ENCODE data around the gene MS4A6A.
"Not testable (repeated sequence)": the region's sequence is repeated elsewhere in the genome, so short reads cannot be mapped to it uniquely, and the experiment has no call there.

Gene MS4A6A

DNA sequence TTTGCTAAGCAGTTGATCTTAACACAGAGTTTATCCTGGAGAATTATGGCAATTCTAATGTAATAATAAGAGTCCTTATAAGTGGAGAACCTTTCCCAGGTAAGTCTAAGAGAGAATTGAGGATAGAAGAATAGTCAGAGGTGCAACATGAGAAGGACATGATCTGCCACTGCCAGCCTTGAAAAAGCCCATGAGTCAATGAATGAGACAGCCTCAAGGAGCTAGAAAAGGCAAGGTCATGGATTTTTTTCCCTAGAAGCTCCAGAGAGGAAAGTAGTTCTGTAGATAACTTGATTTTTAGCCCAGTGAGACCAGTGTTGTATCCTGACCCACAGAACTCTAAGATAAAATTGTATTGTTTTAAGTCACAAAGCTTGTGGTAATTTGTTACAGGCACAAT is 16.9 kb downstream of the MS4A6A start:
- DNase-seq (ENCODE audit: insufficient read length, low spot score) (no peak), FAIRE-seq (no peak)
- no peak for TF ChIP-seq POLR2A (IDR thresholded peaks at IDR 0.05; ENCODE audit: low read depth, low read length)

DNA sequence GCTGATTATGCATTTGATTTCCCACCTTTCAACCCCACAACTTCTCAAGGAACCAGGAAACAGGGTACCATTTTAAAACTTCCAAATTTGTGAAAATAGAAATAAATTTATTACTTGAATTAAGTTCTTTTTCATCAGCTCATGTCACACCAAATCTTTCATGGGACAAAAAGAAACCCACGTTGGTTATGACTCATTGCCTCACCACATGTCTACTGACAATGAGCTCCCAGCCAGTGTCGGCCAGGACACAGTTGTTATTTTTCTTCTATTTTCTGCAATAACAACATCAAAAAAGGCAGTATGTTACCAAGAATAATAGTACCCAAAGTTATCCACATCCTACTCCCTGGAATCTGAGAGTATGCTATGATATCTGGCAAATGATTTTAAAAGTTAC is 17.3 kb downstream of the MS4A6A start:
- TF ChIP-seq POLR2A (IDR thresholded peaks at IDR 0.05; ENCODE audit: low read depth, low read length), result no peak
- DNase-seq (ENCODE audit: insufficient read length, low spot score) (no peak), FAIRE-seq (no peak)

DNA sequence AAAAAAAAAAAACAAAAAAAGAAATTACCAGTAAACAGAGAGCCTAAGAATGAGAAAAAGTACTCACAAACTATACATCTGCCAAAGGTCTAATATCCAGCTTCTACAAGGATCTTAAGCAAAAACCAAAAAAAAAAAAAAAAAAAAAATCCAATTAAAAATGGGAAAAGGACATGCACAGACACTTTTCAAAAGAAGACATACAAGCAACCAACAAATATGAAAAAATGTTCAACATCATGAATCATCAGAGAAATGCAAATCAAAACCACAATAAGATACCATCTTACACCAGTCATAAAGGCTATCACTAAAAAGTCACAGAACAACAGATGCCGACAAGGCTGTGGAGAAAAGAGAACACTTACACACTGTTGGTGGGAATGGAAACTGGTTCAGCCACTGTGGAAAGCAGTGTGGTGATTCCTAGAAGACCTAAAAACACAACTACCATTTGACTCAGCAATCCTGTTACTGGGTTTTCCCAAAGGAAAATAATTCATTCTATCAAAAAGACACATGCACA is 18.3 kb downstream of the MS4A6A start:
- no peak for TF ChIP-seq POLR2A (IDR thresholded peaks at IDR 0.05; ENCODE audit: low read depth, low read length)
- FAIRE-seq (no peak), DNase-seq (ENCODE audit: insufficient read length, low spot score) (no peak)

DNA sequence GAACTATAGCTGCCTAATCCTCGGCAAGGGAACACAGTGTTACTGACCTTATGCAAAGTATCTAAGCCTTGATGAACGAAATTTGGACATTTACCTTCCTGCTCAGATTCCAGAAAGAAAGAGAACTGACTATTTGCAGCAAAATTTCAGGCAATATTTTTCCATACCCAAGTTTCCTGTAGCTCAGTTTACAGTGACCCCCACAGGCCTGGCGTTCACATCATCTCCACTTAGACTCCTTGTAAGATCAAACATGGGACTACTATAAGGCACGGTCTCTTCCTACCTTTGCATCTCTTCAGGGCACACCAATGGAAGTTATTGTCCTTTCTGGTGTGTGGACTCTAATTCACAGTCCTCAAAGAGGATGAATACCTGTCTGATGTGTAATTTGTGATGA is 21.1 kb downstream of the MS4A6A start:
- TF ChIP-seq POLR2A (IDR thresholded peaks at IDR 0.05; ENCODE audit: low read depth, low read length), result no peak
- FAIRE-seq (no peak), DNase-seq (ENCODE audit: insufficient read length, low spot score) (no peak)

DNA sequence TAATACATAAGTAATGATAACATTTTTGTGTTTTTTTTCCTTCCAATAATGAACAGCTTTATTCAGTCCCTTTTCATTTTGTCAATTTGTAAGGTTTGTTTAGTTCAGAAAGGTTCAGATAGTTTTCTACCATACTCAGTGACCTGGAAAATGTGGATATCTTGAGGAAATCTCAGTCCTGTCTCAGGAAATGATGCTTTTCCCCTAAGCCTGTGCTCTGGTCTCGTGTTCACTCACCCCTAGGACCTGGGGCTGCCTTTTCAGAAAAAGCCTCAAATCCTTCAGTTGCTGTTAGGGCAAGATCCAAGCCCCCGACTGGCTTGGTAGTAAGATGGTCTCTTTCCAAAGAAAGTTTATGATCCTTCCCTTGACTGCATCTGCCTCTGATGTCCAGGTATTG is 21.8 kb downstream of the MS4A6A start:
- no peak for FAIRE-seq

DNA sequence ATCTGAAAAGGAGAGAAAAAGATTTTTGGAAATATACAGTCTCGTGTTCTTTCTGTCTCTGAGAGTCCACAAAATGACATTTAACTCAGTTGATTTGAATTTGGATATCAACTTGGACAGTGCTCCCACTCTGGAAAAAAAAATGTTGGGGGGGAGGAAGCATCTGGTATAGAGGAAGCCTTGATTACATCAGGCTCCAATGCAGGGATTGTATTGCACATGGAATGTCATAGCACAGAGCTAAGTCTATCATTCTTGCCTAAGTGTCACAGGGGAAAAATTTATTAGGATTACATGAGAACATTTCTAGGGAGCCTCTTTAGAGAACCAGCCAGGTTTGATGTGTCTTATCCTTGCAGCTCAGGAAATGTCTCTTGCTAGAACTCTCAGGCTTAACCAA is 23.0 kb downstream of the MS4A6A start:
- DNase-seq (ENCODE audit: insufficient read length, low spot score) (no peak), FAIRE-seq (no peak)

More for the DNA sequence above, 21.8 kb downstream of the MS4A6A start:
- no peak for TF ChIP-seq POLR2A (IDR thresholded peaks at IDR 0.05; ENCODE audit: low read depth, low read length)
- no peak for DNase-seq (ENCODE audit: insufficient read length, low spot score)

DNA sequence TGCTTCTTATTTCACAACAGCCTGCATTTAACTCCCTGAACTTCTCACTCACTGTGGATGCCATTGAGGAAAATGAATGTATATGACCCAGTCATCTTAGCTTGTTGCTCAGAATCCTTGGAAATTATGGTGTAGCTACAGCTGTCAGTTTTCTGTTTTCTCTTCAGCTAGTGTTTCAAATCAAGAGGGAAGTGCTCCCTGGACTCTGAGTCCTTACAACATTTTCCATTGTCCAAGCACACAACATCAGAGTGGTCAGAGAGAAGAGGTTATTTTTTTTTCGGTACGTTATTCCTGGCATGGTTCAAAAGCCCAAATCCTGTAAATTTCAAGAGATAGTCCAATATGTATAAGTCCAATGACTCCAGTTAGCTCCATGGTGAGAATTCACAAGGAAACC is 23.6 kb downstream of the MS4A6A start:
- FAIRE-seq, result no peak

More for the DNA sequence above, 23.0 kb downstream of the MS4A6A start:
- no peak for TF ChIP-seq POLR2A (IDR thresholded peaks at IDR 0.05; ENCODE audit: low read depth, low read length)

DNA sequence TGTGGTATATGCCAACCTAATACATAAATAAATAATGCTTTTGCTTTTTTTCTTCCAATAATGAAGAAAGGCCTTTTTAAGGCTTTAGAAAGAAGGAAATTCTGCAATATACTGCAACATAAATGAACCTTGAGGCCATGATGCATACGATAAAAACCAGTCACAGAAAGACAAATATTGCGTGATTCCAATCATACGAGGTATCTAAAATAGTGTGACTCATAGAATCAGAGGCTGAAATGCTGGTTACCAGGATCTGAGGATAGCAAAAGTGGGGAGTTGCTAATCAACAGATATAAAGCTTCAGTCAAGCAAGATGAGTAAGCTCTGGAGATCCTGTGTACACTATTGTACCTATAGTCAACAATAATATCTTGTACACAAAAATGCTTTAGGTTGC is 24.2 kb downstream of the MS4A6A start:
- no peak for FAIRE-seq
- no peak for DNase-seq (ENCODE audit: insufficient read length, low spot score)
- no peak for TF ChIP-seq POLR2A (IDR thresholded peaks at IDR 0.05; ENCODE audit: low read depth, low read length)

More for the DNA sequence above, 23.6 kb downstream of the MS4A6A start:
- DNase-seq (ENCODE audit: insufficient read length, low spot score), result no peak
- no peak for TF ChIP-seq POLR2A (IDR thresholded peaks at IDR 0.05; ENCODE audit: low read depth, low read length)

DNA sequence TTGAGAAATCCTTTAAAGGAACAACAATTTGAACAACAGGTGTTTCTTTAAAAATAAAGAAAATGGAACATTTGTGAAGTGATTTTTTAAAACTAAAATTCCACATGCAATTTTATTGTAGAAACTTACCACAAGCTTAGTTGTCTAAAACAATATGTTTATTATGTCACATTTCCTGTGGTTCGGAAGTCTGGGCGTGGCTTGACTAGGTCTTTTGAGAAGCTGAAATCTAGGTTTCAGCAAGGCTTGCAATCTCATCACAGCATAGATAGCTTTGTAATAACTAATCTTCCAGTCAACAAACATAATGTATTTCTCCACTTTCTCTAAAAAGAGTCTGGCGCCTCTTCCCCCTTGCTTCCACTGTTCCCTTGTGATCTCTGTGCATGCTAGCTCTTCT is 27.0 kb downstream of the MS4A6A start:
- no peak for DNase-seq (ENCODE audit: insufficient read length, low spot score)
- TF ChIP-seq POLR2A (IDR thresholded peaks at IDR 0.05; ENCODE audit: low read depth, low read length), result no peak
- FAIRE-seq, result no peak

DNA sequence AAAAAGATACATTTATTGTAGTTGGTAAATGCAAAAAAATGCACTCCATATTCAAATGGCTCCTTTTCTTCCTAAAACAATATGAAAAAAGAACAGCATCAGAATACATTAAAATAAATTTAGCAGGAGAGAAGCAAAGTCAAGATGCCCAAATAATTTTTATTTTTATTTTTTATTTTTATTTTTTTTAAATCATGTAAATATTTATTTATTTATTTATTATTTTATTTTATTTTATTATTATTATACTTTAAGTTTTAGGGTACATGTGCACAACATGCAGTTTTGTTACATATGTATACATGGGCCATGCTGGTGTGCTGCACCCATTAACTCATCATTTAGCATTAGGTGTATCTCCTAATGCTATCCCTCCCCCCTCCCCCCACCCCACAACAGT is 30.2 kb downstream of the MS4A6A start:
- not testable (repeated sequence) for DNase-seq (ENCODE audit: insufficient read length, low spot score); FAIRE-seq

DNA sequence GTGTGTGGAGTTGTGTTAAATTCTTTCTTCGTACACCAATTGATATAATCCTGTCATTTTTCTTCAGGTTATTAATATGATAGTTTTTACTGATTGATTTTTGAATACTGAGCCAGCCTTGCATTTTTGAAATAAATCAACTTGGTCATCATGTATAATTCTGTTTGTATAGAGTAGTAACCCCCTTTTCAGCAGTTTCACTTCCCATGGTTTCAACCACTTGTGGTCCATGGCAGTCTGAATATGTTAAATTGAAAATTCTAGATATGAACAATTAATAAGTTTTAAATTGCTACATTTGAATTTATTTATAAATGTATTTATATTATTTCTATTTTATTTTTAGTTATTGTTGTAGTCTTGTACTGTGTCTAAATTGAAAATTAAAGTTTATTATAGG is 32.6 kb downstream of the MS4A6A start:
- no peak for DNase-seq (ENCODE audit: insufficient read length, low spot score)
- FAIRE-seq, result no peak
- no peak for TF ChIP-seq POLR2A (IDR thresholded peaks at IDR 0.05; ENCODE audit: low read depth, low read length)

DNA sequence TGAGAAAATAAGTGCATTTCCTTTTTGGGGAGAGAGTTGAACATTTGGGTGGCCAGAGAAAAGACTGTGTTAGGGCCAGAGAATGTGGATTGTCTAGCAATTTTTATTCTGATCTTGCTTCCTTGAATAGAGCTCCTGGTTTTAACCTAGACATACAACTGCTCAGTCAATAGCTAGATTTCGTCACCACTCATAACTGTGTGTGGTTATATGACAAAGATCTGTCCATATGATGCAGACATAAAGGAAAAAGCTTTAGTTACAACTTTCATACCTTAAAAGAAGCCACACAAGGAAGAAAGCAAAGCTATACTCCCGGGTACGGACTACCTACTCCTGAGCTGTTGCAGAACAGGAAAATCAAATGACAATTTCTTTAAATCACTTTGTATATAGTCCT is 37.2 kb downstream of the MS4A6A start:
- TF ChIP-seq POLR2A (IDR thresholded peaks at IDR 0.05; ENCODE audit: low read depth, low read length), result no peak
- FAIRE-seq (no peak), DNase-seq (ENCODE audit: insufficient read length, low spot score) (no peak)

DNA sequence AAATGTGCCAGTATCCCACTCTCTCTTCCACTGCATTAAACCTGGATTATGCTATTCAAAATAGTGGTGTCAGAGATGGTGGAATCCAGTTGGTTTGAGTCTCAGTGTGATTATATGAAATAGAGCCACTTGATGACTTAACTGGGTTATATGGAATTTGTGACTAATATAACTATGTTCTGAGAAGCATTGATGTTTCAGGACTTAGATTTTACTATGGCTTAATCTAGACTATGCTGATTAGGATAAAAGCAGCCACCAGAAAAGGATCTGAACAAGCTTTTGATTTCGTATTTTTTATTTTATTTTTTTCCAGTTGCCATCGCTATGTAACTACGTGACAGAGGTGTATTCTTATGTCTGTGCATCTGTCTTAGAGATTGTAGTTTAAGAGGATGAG is 39.1 kb downstream of the MS4A6A start:
- FAIRE-seq (no peak), DNase-seq (ENCODE audit: insufficient read length, low spot score) (no peak)
- TF ChIP-seq POLR2A (IDR thresholded peaks at IDR 0.05; ENCODE audit: low read depth, low read length), result no peak

DNA sequence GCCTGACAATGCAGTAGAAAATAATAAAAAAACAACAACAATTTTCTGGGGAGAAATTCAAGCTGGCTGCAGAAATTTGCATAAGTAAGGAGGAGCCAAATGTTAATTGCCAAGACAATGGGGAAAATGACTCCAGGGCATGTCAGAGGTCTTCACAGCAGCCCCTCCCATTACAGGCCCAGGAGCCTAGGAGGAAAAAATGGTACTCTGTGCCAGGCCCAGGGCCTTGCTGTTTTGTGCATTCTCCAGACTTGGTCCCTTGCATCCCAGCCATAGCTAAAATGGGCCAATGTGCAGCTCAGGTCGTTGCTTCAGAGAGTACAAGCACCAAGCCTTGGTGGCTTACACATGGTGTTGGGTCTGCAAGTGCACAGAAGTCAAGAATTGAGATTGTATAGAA is 49.0 kb downstream of the MS4A6A start:
- no peak for FAIRE-seq
- no peak for DNase-seq (ENCODE audit: insufficient read length, low spot score)
- no peak for TF ChIP-seq POLR2A (IDR thresholded peaks at IDR 0.05; ENCODE audit: low read depth, low read length)

DNA sequence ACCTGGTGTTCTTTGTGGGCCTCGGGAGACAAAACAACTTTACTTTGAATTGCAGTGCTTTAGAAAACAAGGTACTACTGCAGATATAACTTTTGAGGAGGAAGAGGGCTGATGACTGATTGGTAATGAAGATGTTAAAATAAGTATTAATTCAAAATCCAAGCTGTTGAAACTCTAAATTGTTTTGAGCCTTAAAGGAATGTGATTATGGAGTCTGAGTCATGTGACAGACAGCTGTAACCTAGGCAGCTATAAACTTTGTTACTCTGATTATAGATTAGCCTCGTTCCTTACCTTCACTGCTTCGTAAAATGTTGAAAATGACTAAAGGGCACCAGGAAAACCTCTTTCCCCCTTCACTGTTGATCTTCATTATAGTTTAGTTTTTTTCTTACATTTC is 51.0 kb downstream of the MS4A6A start:
- no peak for TF ChIP-seq POLR2A (IDR thresholded peaks at IDR 0.05; ENCODE audit: low read depth, low read length)
- FAIRE-seq (no peak), DNase-seq (ENCODE audit: insufficient read length, low spot score) (no peak)

DNA sequence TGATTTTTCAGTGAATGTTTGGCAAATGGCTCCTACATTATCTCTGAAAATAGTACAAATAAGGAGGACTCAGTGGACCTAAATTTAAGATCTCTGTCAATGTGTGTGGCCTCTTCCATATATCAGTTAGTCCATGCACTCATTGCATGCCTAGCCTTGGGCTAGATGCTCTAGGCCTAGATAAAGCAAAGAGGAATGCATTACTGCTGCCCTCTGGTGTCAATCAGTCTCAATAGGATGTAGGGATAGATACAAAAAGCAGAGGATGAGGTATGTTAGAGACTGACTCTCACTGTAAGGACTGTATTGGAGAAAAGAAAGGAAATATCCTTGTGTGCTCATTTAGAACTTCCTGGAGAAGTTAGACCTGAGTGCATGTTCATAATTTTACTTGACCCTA is 52.4 kb downstream of the MS4A6A start:
- TF ChIP-seq POLR2A (IDR thresholded peaks at IDR 0.05; ENCODE audit: low read depth, low read length), result no peak
- FAIRE-seq (peak; percentile 62), DNase-seq (ENCODE audit: insufficient read length, low spot score) (peak; percentile 9)

All from H54 (cell line).